ENCODE results near the gene GC. TPM values are rescaled to one million over a fixed set of nuclear protein-coding genes. Genes with fewer than 3 reads are reported as not detected.

The GC gene
- total RNA-seq, 4 donors from 2014 or later, result not detected

- TF ChIP-seq POLR2A (IDR thresholded peaks at IDR 0.05), result no peak
- TF ChIP-seq CTCF (IDR thresholded peaks at IDR 0.05), result no peak
Measured at GRCh38 chr4:71773004-71773403, 10.9 kb downstream of the GC start.

GRCh38 chr4:71772592-71772991, 11.3 kb downstream of the GC start:
- Histone ChIP-seq H3K9me3 (no peaks in the 10 kb centered on the region), H3K4me1 (no peaks in the 10 kb centered on the region), H3K27ac (no peak overlapping the region), H3K36me3 (no peaks in the 10 kb centered on the region), H3K27me3 (no peaks in the 10 kb centered on the region), H3K4me3 (replicated peaks in 1 of 3) (no peak overlapping the region)
- peak in 3 of 6 experiments; percentile 34 to 43 (median 35) for TF ChIP-seq CTCF (IDR thresholded peaks at IDR 0.05)
- no peak for TF ChIP-seq POLR2A (IDR thresholded peaks at IDR 0.05)
- intact Hi-C loops (cut with DNase I), result no loop called here
- DNase-seq, result no peak

More at GRCh38 chr4:71773004-71773403, 10.9 kb downstream of the GC start:
- DNase-seq, result no peak
- Histone ChIP-seq H3K36me3 (no peaks in the 10 kb centered on the region), H3K9me3 (no peaks in the 10 kb centered on the region), H3K27ac (no peak overlapping the region), H3K27me3 (no peaks in the 10 kb centered on the region), H3K4me3 (replicated peaks in 1 of 3) (no peak overlapping the region), H3K4me1 (no peaks in the 10 kb centered on the region)
- intact Hi-C loops (cut with DNase I), result no loop called here
- 89 to 92% methylated on average over 2 of the region's 2 CpGs for WGBS, 2 donors

- no peak for TF ChIP-seq POLR2A (IDR thresholded peaks at IDR 0.05)
- no peak for TF ChIP-seq CTCF (IDR thresholded peaks at IDR 0.05)
- intact Hi-C loops (cut with DNase I), result no loop called here
- Histone ChIP-seq H3K4me1 (no peaks in the 10 kb centered on the region), H3K36me3 (no peaks in the 10 kb centered on the region), H3K4me3 (replicated peaks in 1 of 3) (no peak overlapping the region), H3K27ac (no peak overlapping the region), H3K9me3 (no peaks in the 10 kb centered on the region), H3K27me3 (no peaks in the 10 kb centered on the region)
- 70 to 79% methylated on average over 2 of the region's 2 CpGs for WGBS, 2 donors
- no peak for DNase-seq
Measured at GRCh38 chr4:71771613-71772012, 12.3 kb downstream of the GC start.

- 91 to 96% methylated on average over 3 of the region's 3 CpGs for WGBS, 2 donors
- Histone ChIP-seq H3K36me3 (no peaks in the 10 kb centered on the region), H3K27me3 (no peaks in the 10 kb centered on the region), H3K4me1 (no peaks in the 10 kb centered on the region), H3K4me3 (replicated peaks in 1 of 3) (no peak overlapping the region), H3K27ac (no peak overlapping the region), H3K9me3 (no peaks in the 10 kb centered on the region)
- DNase-seq, result no peak
- intact Hi-C loops (cut with DNase I), result no loop called here
- TF ChIP-seq POLR2A (IDR thresholded peaks at IDR 0.05) (no peak), CTCF (IDR thresholded peaks at IDR 0.05) (no peak)
Measured at GRCh38 chr4:71769434-71769833, 14.4 kb downstream of the GC start.

- no peaks in the 10 kb centered on the region for H3K9me3 ChIP-seq
- no peaks in the 10 kb centered on the region for H3K36me3 ChIP-seq
- TF ChIP-seq POLR2A (IDR thresholded peaks at IDR 0.05) (no peak), CTCF (IDR thresholded peaks at IDR 0.05) (no peak)
- H3K4me1 ChIP-seq, result no peaks in the 10 kb centered on the region
- 82 to 86% methylated on average over 7 of the region's 7 CpGs for WGBS, 2 donors
- intact Hi-C loops (cut with DNase I), result no loop called here
- H3K4me3 ChIP-seq (replicated peaks in 1 of 3), result no peak overlapping the region
- H3K27ac ChIP-seq, result no peak overlapping the region
- H3K27me3 ChIP-seq, result no peaks in the 10 kb centered on the region
- DNase-seq, result no peak
Measured at GRCh38 chr4:71768123-71768522, 15.8 kb downstream of the GC start.

All from thyroid gland (tissue), 4 donors.